ENCODE data around the gene BDH2.

The BDH2 gene

GRCh38 chr4:103099691-103100392 is at the start of gene BDH2:
BDH2 (minus strand) TSS chr4:103099834; CDS start chr4:103096254, 3,580 bp downstream.
- FAIRE-seq = peak; percentile 90
- peak; percentile 87 for DNase-seq (ENCODE audit: low spot score)

GRCh38 chr4:103144926-103145325 is 45.3 kb upstream of the BDH2 start:
- DNase-seq (ENCODE audit: low spot score) = no peak
- no peak for FAIRE-seq

- DNase-seq (ENCODE audit: low spot score) (no peak), FAIRE-seq (no peak)
These were observed 37.8 kb upstream of the BDH2 start for GRCh38 chr4:103137446-103137827.

GRCh38 chr4:103136671-103137445 is 37.2 kb upstream of the BDH2 start:
- DNase-seq (ENCODE audit: low spot score) = no peak
- FAIRE-seq = no peak

GRCh38 chr4:103129174-103129573 is 29.5 kb upstream of the BDH2 start:
- FAIRE-seq (no peak), DNase-seq (ENCODE audit: low spot score) (no peak)

GRCh38 chr4:103126126-103126525 is 26.5 kb upstream of the BDH2 start:
- DNase-seq (ENCODE audit: low spot score) (no peak), FAIRE-seq (no peak)

- FAIRE-seq (no peak), DNase-seq (ENCODE audit: low spot score) (no peak)
These were observed 23.5 kb upstream of the BDH2 start for GRCh38 chr4:103123114-103123513.

GRCh38 chr4:103118166-103118565 is 18.5 kb upstream of the BDH2 start:
- no peak for DNase-seq (ENCODE audit: low spot score)
- no peak for FAIRE-seq

GRCh38 chr4:103111598-103111997 is 12.0 kb upstream of the BDH2 start:
- FAIRE-seq (no peak), DNase-seq (ENCODE audit: low spot score) (no peak)

GRCh38 chr4:103108542-103108941 is 8.9 kb upstream of the BDH2 start:
- FAIRE-seq (no peak), DNase-seq (ENCODE audit: low spot score) (no peak)

- FAIRE-seq (no peak), DNase-seq (ENCODE audit: low spot score) (no peak)
These were observed 6.1 kb upstream of the BDH2 start for GRCh38 chr4:103105558-103106356.

GRCh38 chr4:103104886-103105285 is 5.3 kb upstream of the BDH2 start:
- DNase-seq (ENCODE audit: low spot score) (no peak), FAIRE-seq (no peak)

GRCh38 chr4:103100691-103101090 is 1.1 kb upstream of the BDH2 start:
- DNase-seq (ENCODE audit: low spot score) (no peak), FAIRE-seq (no peak)

- DNase-seq (ENCODE audit: low spot score) (no peak), FAIRE-seq (no peak)
These were observed 736 bp downstream of the BDH2 start for GRCh38 chr4:103098756-103099440.

GRCh38 chr4:103098341-103098740 is 1.3 kb downstream of the BDH2 start:
- DNase-seq (ENCODE audit: low spot score) (no peak), FAIRE-seq (no peak)

GRCh38 chr4:103097112-103097511 is 2.5 kb downstream of the BDH2 start:
- FAIRE-seq (no peak), DNase-seq (ENCODE audit: low spot score) (no peak)

GRCh38 chr4:103095080-103095479 is 4.6 kb downstream of the BDH2 start:
- DNase-seq (ENCODE audit: low spot score) (no peak), FAIRE-seq (no peak)

- DNase-seq (ENCODE audit: low spot score) (no peak), FAIRE-seq (no peak)
These were observed 7.4 kb downstream of the BDH2 start for GRCh38 chr4:103092245-103092644.

- FAIRE-seq (peak; percentile 50), DNase-seq (ENCODE audit: low spot score) (peak; percentile 17)
These were observed 7.9 kb downstream of the BDH2 start for GRCh38 chr4:103091601-103092223.

GRCh38 chr4:103089481-103089880 is 10.2 kb downstream of the BDH2 start:
- DNase-seq (ENCODE audit: low spot score) (no peak), FAIRE-seq (no peak)

- DNase-seq (ENCODE audit: low spot score) (no peak), FAIRE-seq (no peak)
These were observed 13.1 kb downstream of the BDH2 start for GRCh38 chr4:103086551-103086950.
